HepG2 (cell line): ENCODE measurements around the gene ABHD6. TPM values are rescaled to one million over a fixed set of nuclear protein-coding genes. Genes with fewer than 3 reads are reported as not detected.
A peak's percentile ranks its signal among the peaks of the same experiment; 100 is the strongest.

ENCODE experiments used
- GABPB1 ChIP-seq: IDR thresholded peaks from 2 replicates; pipeline ENCODE4 v1.6.1; 2016; ENCODE audit warnings: mild to moderate bottlenecking, missing genetic modification reagents, moderate library complexity, missing compliant biosample characterization
- HBP1 ChIP-seq: IDR thresholded peaks from 2 replicates; pipeline ENCODE4 v1.6.1; 2016; ENCODE audit warnings: low read depth, control low read depth
- HNF4A ChIP-seq: sonication (generic); formaldehyde crosslinking; IDR thresholded peaks from 2 replicates; pipeline ENCODE4 v1.4.0; 2020; ENCODE audit warnings: missing genetic modification reagents
- MEF2D ChIP-seq: sonication (generic); formaldehyde crosslinking; IDR thresholded peaks from 2 replicates; pipeline ENCODE4 v1.5.1; 2020; ENCODE audit warnings: mild to moderate bottlenecking, missing genetic modification reagents
- NFE2 ChIP-seq: sonication (generic); formaldehyde crosslinking; IDR thresholded peaks from 2 replicates; pipeline ENCODE4 v1.4.0; 2020; ENCODE audit warnings: missing genetic modification reagents
- NFYC ChIP-seq: IDR thresholded peaks from 2 replicates; pipeline ENCODE4 v1.6.1; 2016; ENCODE audit warnings: missing genetic modification reagents, missing compliant biosample characterization
- PHF5A ChIP-seq: IDR thresholded peaks from one replicate; pipeline ENCODE4 v1.6.1; 2018; ENCODE audit warnings: low read depth, missing genetic modification reagents; ENCODE audit not compliant: unreplicated experiment
- ZBTB44 ChIP-seq: sonication (generic); formaldehyde crosslinking; IDR thresholded peaks from 2 replicates; pipeline ENCODE4 v1.4.0; 2020; ENCODE audit warnings: missing genetic modification reagents
- ZMYM3 ChIP-seq: sonication (generic); formaldehyde crosslinking; IDR thresholded peaks from 2 replicates; pipeline ENCODE4 v1.5.1; 2020; ENCODE audit warnings: mild to moderate bottlenecking, missing genetic modification reagents
- ZNF12 ChIP-seq: sonication (generic); formaldehyde crosslinking; IDR thresholded peaks from 2 replicates; pipeline ENCODE4 v1.5.0; 2020; ENCODE audit warnings: missing genetic modification reagents
- ZNF138 ChIP-seq: sonication (generic); formaldehyde crosslinking; IDR thresholded peaks from 2 replicates; pipeline ENCODE4 v1.5.0; 2020; ENCODE audit warnings: mild to moderate bottlenecking, low read depth, missing genetic modification reagents
- ZNF503 ChIP-seq: sonication (generic); formaldehyde crosslinking; IDR thresholded peaks from 2 replicates; pipeline ENCODE4 v1.4.0; 2020; ENCODE audit warnings: missing genetic modification reagents
- ZNF652 ChIP-seq: IDR thresholded peaks from 2 replicates; pipeline ENCODE4 v1.6.1; 2016; ENCODE audit warnings: low read depth, borderline replicate concordance
- polyA plus RNA-seq, 8 experiments: library from polyadenylated mRNA; depleted of rRNA in 3 of 8; stranded (reverse) in 7 of 8; unstranded in 1 of 8; fragments of >200 nt; fragmentation: Illumina TruSeq in 4 of 8; extraction: Trizol in 4 of 8; gene quantifications; 2 replicates each; pipeline versions ENCODE4 v1.2.1 to v1.2.3, GENCODE V29; 2011 to 2016; ENCODE audit warnings: low read depth in 4 of 8, missing spikeins in 1 of 8, mixed read lengths in 1 of 8; ENCODE audit not compliant: insufficient read depth in 1 of 8
- total RNA-seq, 5 experiments: library from RNA; depleted of rRNA; stranded (reverse); fragments of >200 nt; fragmentation: Illumina TruSeq; extraction: Trizol; gene quantifications; 2 replicates each; pipeline ENCODE4 v1.2.3, GENCODE V29; 2016; ENCODE audit warnings: low read depth in 1 of 5
- TF ChIP-seq, protein P1 (sequence below): sonication (generic); formaldehyde crosslinking; IDR thresholded peaks from 2 replicates; pipeline ENCODE4 v1.5.1; 2020; ENCODE audit warnings: mild to moderate bottlenecking, missing genetic modification reagents
- TF ChIP-seq, protein P2 (sequence below): sonication (generic); formaldehyde crosslinking; IDR thresholded peaks from 2 replicates; pipeline ENCODE4 v1.4.0; 2020; ENCODE audit warnings: mild to moderate bottlenecking, missing genetic modification reagents, borderline replicate concordance
- TF ChIP-seq, protein P3 (sequence below): sonication (generic); formaldehyde crosslinking; IDR thresholded peaks from 2 replicates; pipeline ENCODE4 v1.4.0; 2020; ENCODE audit warnings: missing genetic modification reagents, borderline replicate concordance

Gene ABHD6
- total and polyA plus RNA-seq, 2 of the 13 experiments (the other 11 are each of a cell fraction or from before 2014, with no cell fraction given), result 9.0 to 17.2 TPM

- TF ChIP-seq, protein P1, sequence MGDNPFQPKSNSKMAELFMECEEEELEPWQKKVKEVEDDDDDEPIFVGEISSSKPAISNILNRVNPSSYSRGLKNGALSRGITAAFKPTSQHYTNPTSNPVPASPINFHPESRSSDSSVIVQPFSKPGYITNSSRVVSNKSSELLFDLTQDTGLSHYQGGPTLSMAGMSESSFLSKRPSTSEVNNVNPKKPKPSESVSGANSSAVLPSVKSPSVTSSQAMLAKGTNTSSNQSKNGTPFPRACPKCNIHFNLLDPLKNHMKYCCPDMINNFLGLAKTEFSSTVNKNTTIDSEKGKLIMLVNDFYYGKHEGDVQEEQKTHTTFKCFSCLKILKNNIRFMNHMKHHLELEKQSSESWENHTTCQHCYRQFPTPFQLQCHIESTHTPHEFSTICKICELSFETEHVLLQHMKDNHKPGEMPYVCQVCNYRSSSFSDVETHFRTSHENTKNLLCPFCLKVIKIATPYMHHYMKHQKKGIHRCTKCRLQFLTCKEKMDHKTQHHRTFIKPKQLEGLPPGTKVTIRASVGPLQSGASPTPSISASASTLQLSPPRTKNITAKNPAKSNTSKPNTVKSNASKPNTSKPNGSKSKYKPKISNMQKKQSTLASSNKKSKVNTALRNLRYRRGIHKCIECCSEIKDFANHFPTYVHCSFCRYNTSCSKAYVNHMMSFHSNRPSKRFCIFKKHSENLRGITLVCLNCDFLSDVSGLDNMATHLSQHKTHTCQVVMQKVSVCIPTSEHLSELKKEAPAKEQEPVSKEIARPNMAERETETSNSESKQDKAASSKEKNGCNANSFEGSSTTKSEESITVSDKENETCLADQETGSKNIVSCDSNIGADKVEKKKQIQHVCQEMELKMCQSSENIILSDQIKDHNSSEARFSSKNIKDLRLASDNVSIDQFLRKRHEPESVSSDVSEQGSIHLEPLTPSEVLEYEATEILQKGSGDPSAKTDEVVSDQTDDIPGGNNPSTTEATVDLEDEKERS (CRISPR knock-in tag), result no peak
- TF ChIP-seq HBP1 (CRISPR knock-in tag), result no peak
- TF ChIP-seq ZMYM3 (CRISPR knock-in tag), result peak; percentile 53
- no peak for TF ChIP-seq ZNF652 (CRISPR knock-in tag)
- no peak for TF ChIP-seq ZBTB44 (CRISPR knock-in tag)
- no peak for TF ChIP-seq NFYC
- TF ChIP-seq PHF5A (CRISPR knock-in tag), result no peak
- TF ChIP-seq, protein P2, sequence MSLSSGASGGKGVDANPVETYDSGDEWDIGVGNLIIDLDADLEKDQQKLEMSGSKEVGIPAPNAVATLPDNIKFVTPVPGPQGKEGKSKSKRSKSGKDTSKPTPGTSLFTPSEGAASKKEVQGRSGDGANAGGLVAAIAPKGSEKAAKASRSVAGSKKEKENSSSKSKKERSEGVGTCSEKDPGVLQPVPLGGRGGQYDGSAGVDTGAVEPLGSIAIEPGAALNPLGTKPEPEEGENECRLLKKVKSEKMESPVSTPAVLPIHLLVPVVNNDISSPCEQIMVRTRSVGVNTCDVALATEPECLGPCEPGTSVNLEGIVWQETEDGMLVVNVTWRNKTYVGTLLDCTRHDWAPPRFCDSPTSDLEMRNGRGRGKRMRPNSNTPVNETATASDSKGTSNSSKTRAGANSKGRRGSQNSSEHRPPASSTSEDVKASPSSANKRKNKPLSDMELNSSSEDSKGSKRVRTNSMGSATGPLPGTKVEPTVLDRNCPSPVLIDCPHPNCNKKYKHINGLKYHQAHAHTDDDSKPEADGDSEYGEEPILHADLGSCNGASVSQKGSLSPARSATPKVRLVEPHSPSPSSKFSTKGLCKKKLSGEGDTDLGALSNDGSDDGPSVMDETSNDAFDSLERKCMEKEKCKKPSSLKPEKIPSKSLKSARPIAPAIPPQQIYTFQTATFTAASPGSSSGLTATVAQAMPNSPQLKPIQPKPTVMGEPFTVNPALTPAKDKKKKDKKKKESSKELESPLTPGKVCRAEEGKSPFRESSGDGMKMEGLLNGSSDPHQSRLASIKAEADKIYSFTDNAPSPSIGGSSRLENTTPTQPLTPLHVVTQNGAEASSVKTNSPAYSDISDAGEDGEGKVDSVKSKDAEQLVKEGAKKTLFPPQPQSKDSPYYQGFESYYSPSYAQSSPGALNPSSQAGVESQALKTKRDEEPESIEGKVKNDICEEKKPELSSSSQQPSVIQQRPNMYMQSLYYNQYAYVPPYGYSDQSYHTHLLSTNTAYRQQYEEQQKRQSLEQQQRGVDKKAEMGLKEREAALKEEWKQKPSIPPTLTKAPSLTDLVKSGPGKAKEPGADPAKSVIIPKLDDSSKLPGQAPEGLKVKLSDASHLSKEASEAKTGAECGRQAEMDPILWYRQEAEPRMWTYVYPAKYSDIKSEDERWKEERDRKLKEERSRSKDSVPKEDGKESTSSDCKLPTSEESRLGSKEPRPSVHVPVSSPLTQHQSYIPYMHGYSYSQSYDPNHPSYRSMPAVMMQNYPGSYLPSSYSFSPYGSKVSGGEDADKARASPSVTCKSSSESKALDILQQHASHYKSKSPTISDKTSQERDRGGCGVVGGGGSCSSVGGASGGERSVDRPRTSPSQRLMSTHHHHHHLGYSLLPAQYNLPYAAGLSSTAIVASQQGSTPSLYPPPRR, result no peak
- no peak for TF ChIP-seq ZNF12 (CRISPR knock-in tag)
- TF ChIP-seq MEF2D (CRISPR knock-in tag), result peak; percentile 38; the same call in 1 of the 2 replicates
- TF ChIP-seq NFE2 (CRISPR knock-in tag), result no peak
- TF ChIP-seq, protein P3, sequence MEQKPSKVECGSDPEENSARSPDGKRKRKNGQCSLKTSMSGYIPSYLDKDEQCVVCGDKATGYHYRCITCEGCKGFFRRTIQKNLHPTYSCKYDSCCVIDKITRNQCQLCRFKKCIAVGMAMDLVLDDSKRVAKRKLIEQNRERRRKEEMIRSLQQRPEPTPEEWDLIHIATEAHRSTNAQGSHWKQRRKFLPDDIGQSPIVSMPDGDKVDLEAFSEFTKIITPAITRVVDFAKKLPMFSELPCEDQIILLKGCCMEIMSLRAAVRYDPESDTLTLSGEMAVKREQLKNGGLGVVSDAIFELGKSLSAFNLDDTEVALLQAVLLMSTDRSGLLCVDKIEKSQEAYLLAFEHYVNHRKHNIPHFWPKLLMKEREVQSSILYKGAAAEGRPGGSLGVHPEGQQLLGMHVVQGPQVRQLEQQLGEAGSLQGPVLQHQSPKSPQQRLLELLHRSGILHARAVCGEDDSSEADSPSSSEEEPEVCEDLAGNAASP (CRISPR knock-in tag), result no peak
- peak; percentile 60 for TF ChIP-seq HNF4A (CRISPR knock-in tag)
- TF ChIP-seq ZNF503 (CRISPR knock-in tag), result no peak
- TF ChIP-seq GABPB1 (CRISPR knock-in tag), result no peak
- TF ChIP-seq ZNF138, result no peak
Observed at GRCh38 chr3:58205981-58206380, 31.6 kb upstream of the ABHD6 start (continued).
